GM21360 (cell line): ENCODE results near the gene RNF32.
"Not testable (repeated sequence)": the region's sequence is repeated elsewhere in the genome, so short reads cannot be mapped to it uniquely, and the experiment has no call there.

Source experiments
- ATAC-seq: cut with Tn5 transposase; IDR thresholded peaks from one replicate; pipeline ENCODE4 v1.9.1; 2021; ENCODE audit warnings: mild to moderate bottlenecking, moderate library complexity; ENCODE audit not compliant: unreplicated experiment

RNF32 gene

DNA sequence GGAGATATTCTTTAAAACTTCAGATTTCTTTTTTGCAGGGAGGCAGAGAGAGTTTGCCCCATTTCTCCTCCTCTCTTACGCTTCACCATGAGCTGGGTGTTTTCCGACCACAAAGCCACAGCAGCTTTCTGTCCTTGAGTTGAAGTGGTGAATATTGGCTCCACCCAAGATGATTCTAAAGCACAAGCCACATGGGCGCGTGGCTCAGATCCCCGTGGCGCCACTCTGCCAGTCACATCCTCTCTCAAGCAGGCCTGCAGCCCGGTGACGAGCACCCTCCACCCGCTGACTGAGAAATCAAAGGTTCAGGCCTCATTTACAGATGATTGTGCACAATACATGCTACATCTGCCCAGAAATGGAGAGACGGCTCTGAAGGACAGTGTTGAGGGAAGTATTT, 27.6 kb upstream of the RNF32 start:
- ATAC-seq: no peak

DNA sequence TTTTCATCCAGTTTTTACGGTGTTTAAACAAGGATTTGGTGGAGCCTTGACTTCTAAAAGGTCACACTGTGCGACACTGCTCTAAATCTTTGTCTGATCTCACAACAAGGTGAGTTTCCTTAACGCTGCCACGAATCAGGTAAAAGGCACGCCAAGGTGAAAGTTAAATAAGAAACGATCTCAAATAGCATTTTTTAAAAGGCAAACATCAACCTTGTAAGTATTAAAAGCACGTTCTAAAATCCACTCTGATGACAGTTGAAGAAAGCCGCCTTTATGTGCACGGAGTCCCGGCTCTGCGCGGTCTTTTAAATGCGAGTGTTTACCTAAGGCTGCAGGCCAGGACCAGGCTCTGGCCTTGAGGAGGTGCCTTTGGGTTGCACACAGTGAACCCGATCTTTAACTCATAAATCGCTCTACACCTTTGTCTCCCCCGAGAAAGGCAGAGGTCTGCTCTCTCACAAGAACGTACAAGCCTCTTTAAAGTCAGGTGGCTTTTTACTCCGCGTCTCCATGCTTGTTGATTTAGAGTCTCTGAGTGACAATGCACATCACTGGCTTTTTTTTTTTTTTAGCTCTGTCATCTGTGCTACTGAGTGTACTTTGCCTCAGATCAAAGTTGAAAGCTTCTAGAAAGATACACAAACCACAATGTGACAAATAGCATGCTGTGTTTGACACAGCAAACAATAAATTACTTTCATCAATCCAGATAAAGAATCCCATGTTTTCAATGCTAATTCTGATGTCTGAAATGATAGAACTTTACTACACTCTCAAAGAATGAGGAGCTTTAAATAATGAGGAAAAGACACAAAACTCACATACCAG, 25.9 kb upstream of the RNF32 start:
- no peak for ATAC-seq

DNA sequence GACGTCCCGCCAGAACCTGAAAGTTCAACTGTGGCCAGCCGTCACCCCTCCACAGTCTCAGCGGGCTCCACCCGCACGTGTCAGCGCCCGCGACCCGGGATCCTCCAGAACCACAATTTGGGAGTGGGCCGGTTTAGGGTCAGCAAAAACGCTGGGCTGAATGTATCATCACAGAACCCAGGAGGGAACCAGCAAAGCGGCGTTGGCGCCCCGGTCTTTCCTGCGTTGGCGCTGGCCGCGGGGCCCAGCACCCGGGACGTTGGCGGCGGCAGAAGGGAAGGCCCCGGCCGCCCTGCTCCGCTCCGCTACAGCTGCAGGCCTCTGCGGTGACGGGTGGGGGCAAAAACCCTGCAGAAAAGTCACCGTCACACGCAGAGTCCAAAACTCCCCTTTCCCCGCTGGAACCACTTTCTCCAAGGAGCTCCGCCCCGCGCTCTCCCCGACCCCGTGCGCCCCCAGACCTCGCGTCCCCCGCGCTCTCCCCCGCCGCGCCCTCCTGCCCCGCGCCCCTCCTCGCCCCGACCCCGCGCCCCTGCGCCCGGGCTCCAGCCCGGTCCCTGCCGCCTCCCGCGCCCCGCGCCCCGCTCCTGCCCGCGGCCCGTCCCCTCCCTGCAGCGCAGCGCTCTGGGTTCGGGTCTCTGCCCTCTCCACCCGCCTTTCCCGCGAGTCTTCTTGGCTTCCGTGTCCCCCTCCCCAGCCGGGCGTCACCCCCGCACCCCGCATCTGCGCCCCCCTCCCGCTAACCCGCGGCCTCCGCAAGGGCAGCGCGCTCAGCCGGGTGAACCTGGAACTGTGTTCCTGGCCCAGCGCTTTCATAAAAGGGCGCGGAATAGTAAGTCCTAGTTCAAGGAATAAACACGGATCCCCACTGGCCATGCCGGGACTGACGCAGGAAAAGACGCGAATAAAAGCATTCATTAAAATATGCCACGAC, 24.0 kb upstream of the RNF32 start:
- ATAC-seq: no peak

DNA sequence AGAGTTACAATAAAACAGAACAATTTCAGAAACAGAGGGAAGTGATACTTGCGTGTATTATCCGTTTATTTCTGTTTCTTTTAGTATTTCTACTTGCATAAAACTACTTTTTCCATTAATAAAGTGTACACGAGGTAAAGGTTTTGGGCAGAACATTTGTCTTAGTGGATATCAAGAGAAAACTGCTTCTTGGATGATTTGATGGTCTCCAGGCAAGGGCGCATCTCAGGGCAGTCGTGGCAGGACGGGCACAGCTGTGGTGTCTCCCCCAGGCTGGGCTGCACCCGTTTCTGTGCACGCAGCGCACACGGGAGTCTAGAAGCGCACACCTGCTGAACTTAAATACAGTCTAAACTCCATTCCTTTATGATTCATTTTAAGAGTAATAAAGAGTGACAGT, 23.4 kb upstream of the RNF32 start:
- no peak for ATAC-seq

DNA sequence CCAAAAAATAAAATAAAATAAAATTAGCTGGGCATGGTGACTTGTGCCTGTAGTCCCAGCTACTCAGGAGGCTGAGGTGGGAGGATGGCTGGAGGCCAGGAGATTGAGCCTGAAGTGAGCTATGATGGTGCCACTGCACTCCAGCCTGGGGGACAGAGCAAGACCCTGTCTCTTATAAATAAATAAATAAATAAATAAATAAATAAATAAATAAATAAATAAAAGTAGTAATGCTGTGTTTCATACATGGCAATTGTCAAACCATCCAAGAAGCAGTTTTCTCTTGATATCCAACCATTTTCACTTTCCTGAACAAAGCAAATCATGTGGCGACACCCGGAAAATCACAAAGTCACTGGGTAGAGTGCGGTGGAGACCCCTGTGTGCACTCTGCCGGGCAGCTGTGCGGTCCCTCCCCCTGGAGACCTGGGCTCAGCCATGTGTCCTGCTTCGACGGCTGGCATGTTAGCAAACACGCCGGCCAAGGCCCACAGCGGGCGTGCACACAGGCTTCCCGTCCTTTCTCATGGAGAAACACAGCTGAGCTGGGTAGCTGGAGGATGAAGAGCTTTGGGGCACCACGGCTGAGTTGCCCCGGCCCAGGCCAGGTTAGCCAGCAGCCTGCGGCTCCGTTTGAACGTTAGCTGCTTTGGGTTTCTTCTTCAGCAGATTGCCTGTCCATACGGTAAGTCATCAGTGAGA, 22.3 kb upstream of the RNF32 start:
- ATAC-seq: no peak

DNA sequence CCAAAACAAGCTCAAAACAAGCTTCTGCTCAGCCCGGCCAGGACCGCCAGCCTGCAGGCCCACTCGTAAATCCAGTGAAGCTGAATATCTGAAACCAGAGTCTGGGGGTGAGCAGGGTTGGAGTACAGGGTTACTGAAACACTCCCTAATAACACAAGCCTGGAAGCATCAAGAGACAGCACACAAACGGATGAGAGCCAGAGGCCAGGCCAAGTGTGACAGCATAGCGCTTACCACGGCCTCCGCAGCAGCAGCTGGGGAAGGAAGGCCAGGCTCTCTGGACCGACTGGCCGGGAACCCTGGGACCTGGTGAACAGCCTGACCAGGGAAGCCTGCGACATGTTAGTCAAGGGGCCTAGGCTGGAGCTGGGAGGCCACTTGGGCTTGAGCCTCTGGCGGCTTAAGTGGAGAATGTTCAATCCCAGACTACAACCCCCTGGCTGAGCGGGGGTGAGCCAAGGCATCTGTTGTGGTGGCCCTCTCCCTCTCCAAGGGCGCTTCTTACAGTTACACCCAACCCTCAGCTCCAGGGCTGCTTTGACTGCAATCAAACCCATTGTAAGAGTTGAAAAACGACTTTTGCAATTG, 21.7 kb upstream of the RNF32 start:
- no peak for ATAC-seq

DNA sequence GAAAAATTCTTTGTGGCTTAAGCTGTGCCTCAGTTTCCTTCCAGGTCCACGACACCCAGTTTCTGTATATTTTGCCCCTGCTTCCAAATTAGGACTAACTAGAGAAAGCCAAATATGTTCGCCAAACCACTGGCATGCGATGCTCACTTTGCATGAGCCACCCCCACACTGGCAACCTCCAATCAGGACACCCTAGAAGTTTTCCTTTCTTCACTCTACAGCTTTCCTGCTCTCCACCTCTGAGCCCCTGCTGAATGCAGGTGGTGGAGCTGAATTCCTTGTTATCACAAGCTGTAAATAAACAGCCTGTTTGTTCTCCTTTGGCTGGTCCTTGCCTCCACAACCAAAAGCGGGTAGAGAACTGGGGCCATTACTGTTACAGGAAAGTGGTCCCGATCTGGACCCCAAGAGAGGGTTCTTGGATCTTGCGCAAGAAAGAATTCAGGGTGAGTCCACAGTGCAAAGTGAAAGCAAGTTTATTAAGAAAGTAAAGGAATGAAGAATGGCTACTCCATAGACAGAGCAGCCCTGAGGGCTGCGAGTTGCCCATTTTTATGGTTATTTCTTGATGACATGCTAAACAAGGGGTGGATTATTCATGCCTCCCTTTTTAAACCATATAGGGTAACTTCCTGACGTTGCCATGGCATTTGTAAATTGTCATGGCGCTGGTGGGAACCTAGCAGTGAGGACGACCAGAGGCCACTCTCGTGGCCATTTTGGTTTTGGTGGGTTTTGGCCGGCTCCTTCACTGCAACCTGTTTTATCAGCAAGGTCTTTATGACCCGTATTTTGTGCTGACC, 20.9 kb upstream of the RNF32 start:
- not testable (repeated sequence) for ATAC-seq

DNA sequence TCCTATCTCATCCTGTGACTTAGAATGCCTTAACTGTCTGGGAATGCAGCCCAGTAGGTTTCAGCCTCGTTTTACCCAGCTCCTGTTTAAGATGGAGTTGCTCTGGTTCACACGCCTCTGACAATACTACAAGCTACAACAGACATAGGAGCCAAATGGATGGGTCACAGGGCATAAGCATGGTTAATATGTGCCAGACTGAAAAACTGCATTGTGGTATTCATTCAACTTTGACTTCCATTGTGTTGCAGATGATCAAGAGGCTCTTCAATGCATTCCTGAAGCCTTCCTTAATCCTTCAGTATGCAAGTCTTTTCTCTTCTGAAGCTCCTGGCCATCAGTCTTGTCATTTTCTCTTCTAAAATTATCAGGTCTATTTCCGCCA, 20.3 kb upstream of the RNF32 start:
- ATAC-seq: no peak

DNA sequence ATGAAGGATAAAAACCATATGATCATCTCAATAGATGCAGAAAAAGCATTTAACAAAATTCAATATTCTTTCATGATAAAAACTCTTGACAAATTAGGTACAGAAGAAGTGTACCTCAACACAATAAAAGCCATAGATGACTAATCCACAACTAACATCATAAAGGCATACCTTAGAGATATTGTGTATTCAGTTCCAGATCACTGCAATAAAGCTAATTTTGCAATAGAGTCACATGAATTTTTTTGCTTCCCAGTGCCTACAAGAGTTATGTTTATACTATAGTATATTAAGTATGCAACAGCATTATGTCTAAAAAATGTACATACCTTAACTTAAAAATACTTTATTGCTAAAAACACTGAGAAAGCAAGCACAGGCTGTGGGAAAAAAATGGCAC, 18.9 kb upstream of the RNF32 start:
- no peak for ATAC-seq

DNA sequence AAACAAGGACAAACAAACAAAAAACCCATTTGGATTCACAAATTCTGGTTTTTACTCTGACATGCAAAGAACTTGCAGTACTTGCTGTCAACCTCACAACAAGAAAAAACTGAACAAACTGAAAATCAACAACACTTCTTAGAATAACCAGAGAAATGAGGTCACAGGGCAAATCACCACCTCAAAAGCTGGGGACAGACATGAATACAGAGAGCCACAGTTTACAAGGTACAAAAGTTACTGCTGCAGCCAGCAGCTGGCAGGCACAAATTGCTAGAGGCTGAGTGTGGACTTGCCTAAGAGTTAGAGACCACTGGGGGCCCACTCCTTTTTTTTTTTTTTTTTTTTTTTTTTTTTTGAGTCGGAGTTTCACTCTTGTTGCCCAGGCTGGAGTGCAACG, 15.0 kb upstream of the RNF32 start:
- ATAC-seq: no peak

DNA sequence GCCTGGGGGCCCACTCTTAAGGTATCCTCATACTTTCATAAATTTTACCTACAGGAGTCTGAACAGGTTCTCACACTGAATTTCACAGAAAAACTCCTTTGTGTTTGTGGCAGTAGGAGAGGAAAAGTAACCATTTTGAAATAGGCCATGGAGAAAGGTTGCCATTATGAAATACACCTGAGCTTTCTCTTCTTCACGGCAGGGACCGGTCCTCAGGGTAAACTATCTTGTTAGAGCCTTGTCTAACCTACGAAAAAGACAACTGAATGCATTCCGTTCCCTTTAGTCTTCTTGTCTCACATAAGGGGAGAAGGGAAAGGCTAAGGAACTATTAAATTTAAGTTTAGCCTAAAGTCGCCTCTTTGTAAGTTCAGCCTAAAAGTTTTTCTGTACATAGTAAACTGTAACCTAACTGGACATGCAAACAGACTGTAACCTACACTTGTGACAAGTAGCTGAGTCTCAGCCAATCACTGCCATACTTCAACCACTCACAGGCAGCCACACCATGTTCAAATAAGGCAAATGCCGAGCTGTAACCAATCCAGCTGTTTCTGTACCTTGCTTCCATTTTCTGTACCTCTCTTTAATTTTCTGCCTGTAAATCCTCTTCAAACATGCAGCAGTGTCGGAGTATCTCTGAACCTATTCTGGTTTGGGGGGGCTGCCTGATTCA, 14.2 kb upstream of the RNF32 start:
- ATAC-seq: no peak

DNA sequence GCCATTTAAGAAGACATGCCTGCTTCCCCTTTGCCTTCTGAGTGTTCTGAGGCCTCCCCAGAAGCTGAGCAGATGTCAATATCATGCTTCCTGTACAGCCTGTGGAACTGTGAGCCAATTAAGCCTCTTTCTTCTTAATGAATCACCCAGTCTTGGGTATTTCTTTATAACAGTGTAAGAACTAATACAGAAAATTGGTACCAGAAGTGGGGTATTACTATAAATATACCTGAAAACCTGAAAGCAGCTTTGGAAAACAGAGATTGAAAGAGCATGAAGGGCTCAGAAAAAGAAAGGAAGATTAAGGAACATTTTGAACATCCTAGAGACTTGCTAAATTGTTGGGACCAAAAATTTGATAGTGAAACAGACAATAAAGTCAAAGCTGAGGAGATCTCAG, 12.0 kb upstream of the RNF32 start:
- no peak for ATAC-seq

DNA sequence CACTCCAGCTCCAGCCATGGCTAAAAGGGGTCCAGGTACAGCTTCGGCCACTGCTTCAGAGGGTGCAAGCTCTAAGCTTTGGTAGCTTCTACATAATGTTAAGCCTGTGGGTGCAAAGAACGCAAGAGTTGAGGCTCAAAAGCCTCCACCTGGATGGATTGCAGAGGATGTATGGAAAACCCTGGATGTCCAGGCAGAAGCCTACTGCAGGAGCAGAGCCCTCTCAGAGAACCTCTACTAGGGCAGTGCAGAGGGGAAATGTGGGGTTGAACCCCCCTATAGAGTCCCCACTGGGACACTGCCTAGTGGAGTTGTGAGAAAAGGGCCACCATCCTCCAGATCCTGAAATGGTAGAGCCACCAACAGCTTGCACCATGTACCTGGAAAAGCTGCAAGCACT, 10.7 kb upstream of the RNF32 start:
- no peak for ATAC-seq

DNA sequence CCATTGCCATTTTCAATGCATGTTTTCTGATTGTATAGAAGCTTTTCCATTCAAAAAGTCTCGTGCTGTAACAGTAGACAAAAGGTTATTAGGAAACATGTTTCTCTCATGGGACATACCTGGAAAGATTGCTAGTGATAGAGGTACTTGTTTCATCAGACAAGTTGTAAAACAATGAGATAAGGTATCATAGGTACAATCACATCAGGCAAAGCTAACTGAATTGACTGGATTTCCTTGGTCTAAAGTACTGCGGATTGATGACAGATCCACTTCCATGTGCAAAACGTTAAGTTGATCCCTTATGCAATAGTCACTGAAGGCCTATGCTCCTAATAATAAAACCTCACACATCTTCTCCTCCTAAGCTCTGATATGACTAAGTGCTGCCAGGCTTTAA, 6.5 kb upstream of the RNF32 start:
- ATAC-seq: no peak

DNA sequence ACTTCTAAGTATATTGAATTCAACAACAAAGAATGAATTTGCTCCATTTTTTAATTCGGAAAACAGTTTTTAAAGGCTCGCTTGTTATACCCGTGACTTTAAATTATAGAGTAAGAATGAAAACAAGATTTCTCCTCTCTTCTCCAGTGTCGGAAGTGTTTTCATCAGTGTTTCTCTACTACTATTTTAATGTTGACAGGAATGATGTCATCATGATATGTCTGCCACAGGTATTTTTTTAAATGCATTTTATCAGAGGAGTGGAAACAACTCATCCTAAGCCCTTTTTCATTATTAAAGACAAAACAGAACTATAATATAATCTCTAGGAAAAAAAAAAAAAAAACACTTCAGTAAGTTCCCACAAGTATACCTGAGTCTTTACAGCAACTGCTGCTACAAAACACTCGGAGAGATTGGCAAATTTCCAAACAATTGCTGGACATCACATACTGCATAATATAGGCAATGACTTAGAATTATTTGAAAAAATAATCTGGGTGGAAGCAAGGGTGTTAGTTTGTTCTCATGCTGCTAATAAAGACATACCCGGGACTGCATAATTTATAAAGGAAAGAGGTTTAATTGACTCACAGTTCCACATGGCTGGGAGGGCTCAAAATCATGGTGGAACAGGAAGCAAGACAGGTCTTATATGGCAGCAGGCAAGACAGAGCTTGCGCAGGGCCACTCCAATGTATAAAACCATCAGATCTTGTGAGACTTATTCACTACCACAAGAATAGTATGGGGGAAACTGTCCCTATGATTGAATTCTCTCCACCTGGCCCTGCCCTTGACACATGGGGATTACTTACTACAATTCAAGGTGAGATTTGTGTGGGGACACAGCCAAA, 4.8 kb upstream of the RNF32 start:
- ATAC-seq: no peak

DNA sequence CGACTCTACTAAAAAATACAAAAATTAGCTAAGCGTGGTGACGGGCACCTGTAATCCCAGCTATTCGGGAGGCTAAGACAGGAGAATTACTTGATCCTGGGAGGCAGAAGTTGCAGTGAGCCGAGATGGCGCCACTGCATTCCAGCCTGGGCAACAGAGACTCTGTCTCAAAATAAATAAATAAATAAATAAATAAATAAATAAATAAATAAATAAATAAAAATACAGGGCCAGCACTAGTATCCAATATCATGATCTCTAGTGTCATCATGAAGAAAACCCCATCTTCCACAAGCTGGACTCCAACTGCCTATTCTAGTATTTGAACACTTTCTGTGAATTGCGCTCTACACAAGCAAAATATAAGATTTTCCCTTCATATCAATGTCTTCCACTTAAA, 3.5 kb upstream of the RNF32 start:
- ATAC-seq: not testable (repeated sequence)

DNA sequence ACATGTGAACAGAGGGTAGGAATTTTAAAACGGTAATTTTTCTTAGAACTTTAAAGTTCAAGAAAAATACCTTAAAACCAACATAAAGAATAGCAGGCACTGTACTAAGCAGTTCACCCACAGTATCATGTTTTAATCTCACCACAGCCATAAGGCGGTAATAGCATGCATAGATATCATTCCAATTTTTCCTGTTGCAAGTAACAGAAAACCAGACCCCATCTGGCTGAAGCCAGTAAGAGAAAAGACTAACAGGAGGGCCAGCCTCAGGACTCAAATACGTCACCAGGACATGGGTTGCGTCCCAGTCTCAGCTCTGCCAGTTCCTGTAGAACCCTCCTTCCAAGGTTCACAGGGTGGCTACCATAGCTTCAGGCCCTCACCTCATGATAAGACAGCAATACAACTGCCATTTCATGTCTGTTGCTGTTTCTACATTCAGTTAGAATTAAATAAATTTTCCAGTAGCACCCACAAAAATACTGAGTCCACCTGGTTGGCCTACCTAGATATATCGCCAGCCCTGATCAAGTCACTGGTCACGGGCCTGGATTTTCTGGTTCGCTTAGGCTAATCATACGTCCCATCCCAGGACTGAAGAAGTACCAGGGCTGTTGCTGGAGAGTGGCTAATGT, 2.0 kb upstream of the RNF32 start:
- ATAC-seq: no peak
